ENCODE data around the gene NSDHL. TPM values are rescaled to one million over a fixed set of nuclear protein-coding genes. Genes with fewer than 3 reads are reported as not detected.
A peak's percentile ranks its signal among the peaks of the same experiment; 100 is the strongest.

The NSDHL gene
- total RNA-seq, 1 donor: 15.9 TPM

GRCh38 chrX:152915541-152916241 is 84.8 kb downstream of the NSDHL start:
- no peaks in the 10 kb centered on the region for H3K27me3 ChIP-seq (ENCODE audit: insufficient read depth, low read length)
- peak overlapping the region; percentile 15 for H3K4me2 ChIP-seq (ENCODE audit: insufficient read depth, low read length)
- H3K36me3 ChIP-seq (ENCODE audit: insufficient read depth, low read length): no peaks in the 10 kb centered on the region
- DNase-seq (ENCODE audit: insufficient read length, low spot score, missing footprints): peak; percentile 88
- H3K4me1 ChIP-seq (ENCODE audit: insufficient read depth, low read length): peaks cover 7% of the 10 kb centered on the region
- no peak overlapping the region for H2AFZ ChIP-seq (ENCODE audit: low read length)
- no peaks in the 10 kb centered on the region for H3K79me2 ChIP-seq (ENCODE audit: insufficient read depth, low read length)
- H4K20me1 ChIP-seq (ENCODE audit: insufficient read depth, low read length): peaks cover 3% of the 10 kb centered on the region
- TF ChIP-seq, protein P1, sequence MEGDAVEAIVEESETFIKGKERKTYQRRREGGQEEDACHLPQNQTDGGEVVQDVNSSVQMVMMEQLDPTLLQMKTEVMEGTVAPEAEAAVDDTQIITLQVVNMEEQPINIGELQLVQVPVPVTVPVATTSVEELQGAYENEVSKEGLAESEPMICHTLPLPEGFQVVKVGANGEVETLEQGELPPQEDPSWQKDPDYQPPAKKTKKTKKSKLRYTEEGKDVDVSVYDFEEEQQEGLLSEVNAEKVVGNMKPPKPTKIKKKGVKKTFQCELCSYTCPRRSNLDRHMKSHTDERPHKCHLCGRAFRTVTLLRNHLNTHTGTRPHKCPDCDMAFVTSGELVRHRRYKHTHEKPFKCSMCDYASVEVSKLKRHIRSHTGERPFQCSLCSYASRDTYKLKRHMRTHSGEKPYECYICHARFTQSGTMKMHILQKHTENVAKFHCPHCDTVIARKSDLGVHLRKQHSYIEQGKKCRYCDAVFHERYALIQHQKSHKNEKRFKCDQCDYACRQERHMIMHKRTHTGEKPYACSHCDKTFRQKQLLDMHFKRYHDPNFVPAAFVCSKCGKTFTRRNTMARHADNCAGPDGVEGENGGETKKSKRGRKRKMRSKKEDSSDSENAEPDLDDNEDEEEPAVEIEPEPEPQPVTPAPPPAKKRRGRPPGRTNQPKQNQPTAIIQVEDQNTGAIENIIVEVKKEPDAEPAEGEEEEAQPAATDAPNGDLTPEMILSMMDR (IDR thresholded peaks at IDR 0.05; ENCODE audit: extremely low read depth, low read depth, low read length): peak; percentile 61
- H3K27ac ChIP-seq (ENCODE audit: low read depth, low read length): no peak overlapping the region
- H3K9me3 ChIP-seq (ENCODE audit: low read depth, low read length): no peaks in the 10 kb centered on the region
- H3K4me3 ChIP-seq (ENCODE audit: insufficient read depth, low read length): no peak overlapping the region

DNA sequence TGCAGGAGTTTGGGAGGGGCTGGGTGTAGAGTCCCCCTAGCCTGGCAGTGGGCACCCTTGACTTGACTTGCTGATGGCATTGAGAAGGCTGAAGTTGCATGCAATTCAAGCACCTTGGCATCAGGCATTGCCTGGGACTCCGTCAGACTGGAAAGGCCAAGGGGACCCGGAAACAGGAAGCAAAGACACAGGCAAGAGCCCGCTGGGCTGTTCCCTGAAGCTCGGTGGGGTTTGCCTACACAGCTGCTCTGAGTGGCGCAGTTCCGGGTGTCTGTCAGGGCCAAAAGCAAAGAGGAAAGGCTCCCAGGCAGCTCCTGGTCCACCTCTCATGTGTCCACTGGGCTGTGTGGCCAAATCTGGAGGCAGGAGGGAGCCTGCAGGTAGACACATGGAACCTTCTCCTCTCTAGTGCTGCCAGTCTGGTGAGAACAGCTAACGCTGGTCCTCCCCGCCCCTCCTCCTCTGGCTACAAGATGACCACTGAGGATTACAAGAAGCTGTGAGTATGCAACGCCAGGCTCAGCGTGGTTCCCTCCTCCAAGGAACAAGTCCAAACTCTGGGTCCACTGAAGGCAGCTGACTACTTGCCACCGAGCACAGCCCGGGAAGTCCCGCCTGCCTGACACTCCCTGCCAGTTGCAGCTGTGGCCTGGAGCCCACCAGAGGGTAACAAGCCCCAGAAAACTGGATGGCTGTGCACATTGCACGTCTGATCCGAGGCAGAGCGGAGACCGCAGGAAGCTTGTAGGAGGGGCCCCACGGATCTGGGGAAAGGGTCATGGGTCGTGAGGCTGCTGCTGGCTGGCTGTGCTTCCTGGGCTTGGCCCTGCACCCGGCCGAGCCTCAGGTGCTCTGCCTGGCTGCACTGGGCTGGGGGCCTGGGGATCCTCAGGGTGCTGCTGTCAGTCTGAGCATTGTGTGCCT is 87.1 kb downstream of the NSDHL start:
- peak; percentile 74 for DNase-seq (ENCODE audit: insufficient read length, low spot score, missing footprints)
- no peaks in the 10 kb centered on the region for H3K79me2 ChIP-seq (ENCODE audit: insufficient read depth, low read length)

GRCh38 chrX:152918707-152919106 is 87.8 kb downstream of the NSDHL start:
- Histone ChIP-seq H3K4me1 (ENCODE audit: insufficient read depth, low read length) (peaks cover 7% of the 10 kb centered on the region), H3K27me3 (ENCODE audit: insufficient read depth, low read length) (peaks cover 3% of the 10 kb centered on the region), H2AFZ (ENCODE audit: low read length) (no peak overlapping the region), H3K4me2 (ENCODE audit: insufficient read depth, low read length) (no peak overlapping the region), H3K4me3 (ENCODE audit: insufficient read depth, low read length) (no peak overlapping the region), H3K36me3 (ENCODE audit: insufficient read depth, low read length) (no peaks in the 10 kb centered on the region), H3K27ac (ENCODE audit: low read depth, low read length) (no peak overlapping the region), H3K79me2 (ENCODE audit: insufficient read depth, low read length) (no peaks in the 10 kb centered on the region), H3K9me3 (ENCODE audit: low read depth, low read length) (no peaks in the 10 kb centered on the region), H4K20me1 (ENCODE audit: insufficient read depth, low read length) (no peaks in the 10 kb centered on the region)
- TF ChIP-seq, protein P1 (IDR thresholded peaks at IDR 0.05; ENCODE audit: extremely low read depth, low read depth, low read length): no peak
- peak; percentile 68 for DNase-seq (ENCODE audit: insufficient read length, low spot score, missing footprints)

More for the DNA sequence above, 87.1 kb downstream of the NSDHL start:
- Histone ChIP-seq H2AFZ (ENCODE audit: low read length) (no peak overlapping the region), H3K27me3 (ENCODE audit: insufficient read depth, low read length) (peaks cover under 1% of the 10 kb centered on the region), H3K4me1 (ENCODE audit: insufficient read depth, low read length) (peaks cover 7% of the 10 kb centered on the region), H3K27ac (ENCODE audit: low read depth, low read length) (no peak overlapping the region), H4K20me1 (ENCODE audit: insufficient read depth, low read length) (no peaks in the 10 kb centered on the region), H3K9me3 (ENCODE audit: low read depth, low read length) (no peaks in the 10 kb centered on the region), H3K4me3 (ENCODE audit: insufficient read depth, low read length) (no peak overlapping the region), H3K36me3 (ENCODE audit: insufficient read depth, low read length) (no peaks in the 10 kb centered on the region), H3K4me2 (ENCODE audit: insufficient read depth, low read length) (no peak overlapping the region)
- TF ChIP-seq, protein P1 (IDR thresholded peaks at IDR 0.05; ENCODE audit: extremely low read depth, low read depth, low read length): no peak

Other genes starting within 250 kb of the NSDHL start
- gene GABRQ, start 193.2 kb upstream of the NSDHL start, total RNA-seq: not detected in 2 replicates
- gene MAGEA3, start 132.3 kb upstream of the NSDHL start, total RNA-seq: not detected in 2 replicates
- not detected in 2 replicates for gene CSAG2, start 121.8 kb upstream of the NSDHL start, total RNA-seq
- not detected in 2 replicates for gene MAGEA2B, start 116.4 kb upstream of the NSDHL start, total RNA-seq
- gene CSAG1, start 97.3 kb upstream of the NSDHL start, total RNA-seq: not detected in 2 replicates
- not detected in 2 replicates for gene MAGEA12, start 97.3 kb upstream of the NSDHL start, total RNA-seq
- not detected in 2 replicates for gene MAGEA2, start 77.2 kb upstream of the NSDHL start, total RNA-seq
- gene CSAG3, start 71.8 kb upstream of the NSDHL start, total RNA-seq: not detected in 2 replicates
- gene MAGEA6, start 61.4 kb upstream of the NSDHL start, total RNA-seq: not detected in 2 replicates
- gene CETN2, start 306 bp upstream of the NSDHL start, total RNA-seq: 42.1 and 44.2 TPM in 2 replicates
- gene ZNF185, start 67.0 kb downstream of the NSDHL start, total RNA-seq: 1.1 and 1.2 TPM in 2 replicates
- not detected in 2 replicates for gene PNMA5, start 163.1 kb downstream of the NSDHL start, total RNA-seq
- gene PNMA3, start 225.4 kb downstream of the NSDHL start, total RNA-seq: not detected in 2 replicates
- 1.1 and 1.2 TPM in 2 replicates for gene PNMA6A, start 241.4 kb downstream of the NSDHL start, total RNA-seq

All from osteoblast (primary cell).